ENCODE results near the gene AVEN. TPM values are rescaled to one million over a fixed set of nuclear protein-coding genes. Genes with fewer than 3 reads are reported as not detected.
"Not testable (repeated sequence)": the region's sequence is repeated elsewhere in the genome, so short reads cannot be mapped to it uniquely, and the experiment has no call there.

The AVEN gene
- total and polyA plus RNA-seq, 2 donors (not counting 1 experiment from before 2014, with no cell fraction given) = 16.0 to 19.2 TPM

- Histone ChIP-seq H3K9me3 (ENCODE audit: control insufficient read depth, insufficient read depth, low read depth, low read length) (no peaks in the 10 kb centered on the region), H3K27ac (ENCODE audit: insufficient read depth, low read length) (no peak overlapping the region), H3K27me3 (ENCODE audit: control insufficient read depth, insufficient read depth, low read length) (no peaks in the 10 kb centered on the region), H4K20me1 (ENCODE audit: control insufficient read depth, extremely low read depth, insufficient read depth, low read length) (no peaks in the 10 kb centered on the region), H3K9ac (ENCODE audit: insufficient read depth, low read length) (no peak overlapping the region), H3K4me1 (ENCODE audit: control insufficient read depth, extremely low read depth, insufficient read depth, low read length) (no peaks in the 10 kb centered on the region), H2AFZ (ENCODE audit: low read length) (no peak overlapping the region), H3K79me2 (ENCODE audit: control insufficient read depth, insufficient read depth, low read length) (no peaks in the 10 kb centered on the region), H3K36me3 (ENCODE audit: control insufficient read depth, insufficient read depth, low read length) (no peaks in the 10 kb centered on the region), H3K4me3 (replicated peaks in 1 of 4; ENCODE audit: control extremely low read depth in 1 of 4, insufficient read depth in 1 of 4, low read depth in 3 of 4, low read length in 4 of 4) (no peak overlapping the region), H3K4me2 (ENCODE audit: extremely low read depth, insufficient read depth, low read length) (no peak overlapping the region)
- DNase-seq (ENCODE audit: low read depth in 2 of 2) = no peak
- TF ChIP-seq EZH2 (IDR thresholded peaks at IDR 0.05; ENCODE audit: low read length, missing control alignments) (no peak), CTCF (conservative IDR thresholded peaks at IDR 0.05 in 1 of 2, IDR thresholded peaks at IDR 0.05 in 1 of 2; ENCODE audit: low read depth in 1 of 2, low read length in 2 of 2) (no peak)
Observed at GRCh38 chr15:34025252-34025651, 13.8 kb downstream of the AVEN start.

GRCh38 chr15:34023907-34024306 lies 15.1 kb downstream of the AVEN start:
- Histone ChIP-seq H3K9me3 (ENCODE audit: control insufficient read depth, insufficient read depth, low read depth, low read length) (no peaks in the 10 kb centered on the region), H3K27ac (ENCODE audit: insufficient read depth, low read length) (no peak overlapping the region), H2AFZ (ENCODE audit: low read length) (no peak overlapping the region), H3K4me1 (ENCODE audit: control insufficient read depth, extremely low read depth, insufficient read depth, low read length) (no peaks in the 10 kb centered on the region), H3K79me2 (ENCODE audit: control insufficient read depth, insufficient read depth, low read length) (no peaks in the 10 kb centered on the region), H3K36me3 (ENCODE audit: control insufficient read depth, insufficient read depth, low read length) (no peaks in the 10 kb centered on the region), H3K4me2 (ENCODE audit: extremely low read depth, insufficient read depth, low read length) (no peak overlapping the region), H3K27me3 (ENCODE audit: control insufficient read depth, insufficient read depth, low read length) (no peaks in the 10 kb centered on the region), H4K20me1 (ENCODE audit: control insufficient read depth, extremely low read depth, insufficient read depth, low read length) (no peaks in the 10 kb centered on the region), H3K9ac (ENCODE audit: insufficient read depth, low read length) (no peak overlapping the region), H3K4me3 (replicated peaks in 1 of 4; ENCODE audit: control extremely low read depth in 1 of 4, insufficient read depth in 1 of 4, low read depth in 3 of 4, low read length in 4 of 4) (no peak overlapping the region)
- peak in 1 of 2 donors; percentile 37 for DNase-seq (ENCODE audit: low read depth in 2 of 2)
- TF ChIP-seq EZH2 (IDR thresholded peaks at IDR 0.05; ENCODE audit: low read length, missing control alignments) (no peak), CTCF (conservative IDR thresholded peaks at IDR 0.05 in 1 of 2, IDR thresholded peaks at IDR 0.05 in 1 of 2; ENCODE audit: low read depth in 1 of 2, low read length in 2 of 2) (no peak)

GRCh38 chr15:34019369-34019990 lies 19.5 kb downstream of the AVEN start:
- H3K9ac ChIP-seq (ENCODE audit: insufficient read depth, low read length) = no peak overlapping the region
- no peak overlapping the region for H2AFZ ChIP-seq (ENCODE audit: low read length)
- H4K20me1 ChIP-seq (ENCODE audit: control insufficient read depth, extremely low read depth, insufficient read depth, low read length) = no peaks in the 10 kb centered on the region
- no peaks in the 10 kb centered on the region for H3K27me3 ChIP-seq (ENCODE audit: control insufficient read depth, insufficient read depth, low read length)
- H3K36me3 ChIP-seq (ENCODE audit: control insufficient read depth, insufficient read depth, low read length) = no peaks in the 10 kb centered on the region
- H3K27ac ChIP-seq (ENCODE audit: insufficient read depth, low read length) = no peak overlapping the region
- DNase-seq (ENCODE audit: low read depth in 2 of 2) = no peak
- no peaks in the 10 kb centered on the region for H3K79me2 ChIP-seq (ENCODE audit: control insufficient read depth, insufficient read depth, low read length)
- H3K9me3 ChIP-seq (ENCODE audit: control insufficient read depth, insufficient read depth, low read depth, low read length) = no peaks in the 10 kb centered on the region
- no peak overlapping the region for H3K4me3 ChIP-seq (replicated peaks in 1 of 4; ENCODE audit: control extremely low read depth in 1 of 4, insufficient read depth in 1 of 4, low read depth in 3 of 4, low read length in 4 of 4)
- H3K4me1 ChIP-seq (ENCODE audit: control insufficient read depth, extremely low read depth, insufficient read depth, low read length) = no peaks in the 10 kb centered on the region
- no peak for TF ChIP-seq CTCF (conservative IDR thresholded peaks at IDR 0.05 in 1 of 2, IDR thresholded peaks at IDR 0.05 in 1 of 2; ENCODE audit: low read depth in 1 of 2, low read length in 2 of 2)
- TF ChIP-seq EZH2 (IDR thresholded peaks at IDR 0.05; ENCODE audit: low read length, missing control alignments) = no peak
- H3K4me2 ChIP-seq (ENCODE audit: extremely low read depth, insufficient read depth, low read length) = no peak overlapping the region

- not testable (repeated sequence) for H3K27ac ChIP-seq (ENCODE audit: insufficient read depth, low read length); H3K4me3 ChIP-seq (replicated peaks in 1 of 4; ENCODE audit: control extremely low read depth in 1 of 4, insufficient read depth in 1 of 4, low read depth in 3 of 4, low read length in 4 of 4); DNase-seq (ENCODE audit: low read depth in 2 of 2); H3K4me2 ChIP-seq (ENCODE audit: extremely low read depth, insufficient read depth, low read length); H3K9me3 ChIP-seq (ENCODE audit: control insufficient read depth, insufficient read depth, low read depth, low read length); H3K27me3 ChIP-seq (ENCODE audit: control insufficient read depth, insufficient read depth, low read length); H3K4me1 ChIP-seq (ENCODE audit: control insufficient read depth, extremely low read depth, insufficient read depth, low read length); H2AFZ ChIP-seq (ENCODE audit: low read length); H3K9ac ChIP-seq (ENCODE audit: insufficient read depth, low read length); H4K20me1 ChIP-seq (ENCODE audit: control insufficient read depth, extremely low read depth, insufficient read depth, low read length); H3K79me2 ChIP-seq (ENCODE audit: control insufficient read depth, insufficient read depth, low read length); H3K36me3 ChIP-seq (ENCODE audit: control insufficient read depth, insufficient read depth, low read length)
Observed at GRCh38 chr15:34018738-34019137, 20.3 kb downstream of the AVEN start.
